AG10803 (cell line): ENCODE data around the gene TRPV4.

ENCODE experiments used
- DNase-seq: peaks from one replicate; pipeline ENCODE4 v3.0.0; 2010; ENCODE audit warnings: low read depth
- H3K4me3 ChIP-seq: 2 replicates; pipeline ENCODE4 v1.5.1; 2011; ENCODE audit warnings: mild to moderate bottlenecking, low read length, control low read depth
- CTCF ChIP-seq: conservative IDR thresholded peaks from 2 replicates; pipeline ENCODE4 v1.5.1; 2011; ENCODE audit warnings: mild to moderate bottlenecking, low read length, control low read depth, inconsistent platforms

TRPV4 gene

GRCh38 chr12:109737126-109737525 lies 96.1 kb downstream of the TRPV4 start:
- no peak for DNase-seq
- no peak for TF ChIP-seq CTCF
- H3K4me3 ChIP-seq: no peak overlapping the region

GRCh38 chr12:109736552-109737108 lies 96.6 kb downstream of the TRPV4 start:
- peak; percentile 18 for DNase-seq
- H3K4me3 ChIP-seq: no peak overlapping the region
- no peak for TF ChIP-seq CTCF

GRCh38 chr12:109735825-109736551 lies 97.2 kb downstream of the TRPV4 start:
- no peak for DNase-seq
- no peak overlapping the region for H3K4me3 ChIP-seq
- TF ChIP-seq CTCF: no peak

- TF ChIP-seq CTCF: no peak
- no peak overlapping the region for H3K4me3 ChIP-seq
- no peak for DNase-seq
These were observed 98.1 kb downstream of the TRPV4 start for GRCh38 chr12:109735051-109735521.

GRCh38 chr12:109734219-109735000 lies 98.8 kb downstream of the TRPV4 start:
- DNase-seq: no peak
- H3K4me3 ChIP-seq: no peak overlapping the region
- TF ChIP-seq CTCF: no peak
